ENCODE measurements around the gene USP9Y.
"Not testable (repeated sequence)": the region's sequence is repeated elsewhere in the genome, so short reads cannot be mapped to it uniquely, and the experiment has no call there.

USP9Y gene

DNA sequence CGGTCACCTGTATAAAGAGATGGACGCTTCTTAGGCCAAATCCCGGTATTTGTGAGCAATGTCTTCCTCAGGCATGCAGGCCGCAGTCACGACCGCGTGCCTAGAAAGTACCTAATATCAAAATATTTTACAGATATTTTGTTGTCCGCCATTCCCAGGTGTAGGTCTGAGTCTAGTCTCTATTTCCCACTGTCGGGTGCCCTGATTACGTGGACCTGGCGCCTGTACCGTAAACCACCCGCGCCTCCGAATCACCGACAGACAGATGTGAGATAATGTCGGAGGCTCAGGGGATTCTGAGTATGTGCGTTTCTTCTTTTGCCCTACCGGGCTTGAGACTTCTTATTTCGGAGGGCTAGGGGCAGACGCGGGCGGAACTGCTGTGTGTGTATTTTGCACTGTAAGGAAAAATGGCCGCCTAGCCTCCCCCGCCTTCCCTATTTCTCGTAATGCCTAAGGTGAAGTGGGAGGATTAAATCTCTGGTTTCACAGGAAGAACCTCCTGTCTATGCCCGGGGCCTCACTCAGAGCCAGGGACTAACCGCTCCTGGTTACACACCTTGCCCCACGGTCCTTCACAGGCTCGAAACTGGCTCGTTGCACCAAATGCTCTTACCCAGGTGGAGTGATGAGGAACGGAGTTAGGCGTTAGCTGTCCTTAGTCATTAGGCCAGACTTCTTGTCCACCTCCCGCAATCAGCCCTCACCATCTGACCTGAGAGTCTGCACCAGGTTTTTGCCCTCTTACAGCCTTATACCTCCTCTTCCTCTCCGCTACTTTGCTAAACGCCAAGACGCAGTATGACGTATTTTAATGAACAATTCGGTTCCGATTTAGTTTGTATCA, 38.1 kb upstream of the USP9Y start:
- H2BK12ac ChIP-seq (ENCODE audit: low read length): peak overlapping the region; percentile 44
- H3K23ac ChIP-seq (ENCODE audit: low read length): no peak overlapping the region
- peak in 1 of 2 donors; percentile 60 for DNase-seq
- H4K8ac ChIP-seq (ENCODE audit: low read depth, low read length): peak overlapping the region; percentile 80
- peak overlapping the region; percentile 91 for H2AFZ ChIP-seq (ENCODE audit: insufficient read depth, low read length, poor library complexity)
- H3K9me3 ChIP-seq (ENCODE audit: insufficient read depth, low read depth, low read length): no peaks in the 10 kb centered on the region
- peak overlapping the region; percentile 36 for H4K12ac ChIP-seq (ENCODE audit: low read depth, low read length)
- H3K4me2 ChIP-seq (ENCODE audit: low read length): peak overlapping the region; percentile 45
- H3K27me3 ChIP-seq (ENCODE audit: insufficient read depth, low read length): no peaks in the 10 kb centered on the region
- H2BK120ac ChIP-seq (ENCODE audit: insufficient read depth, low read length, poor library complexity): peak overlapping the region; percentile 27
- peak overlapping the region; percentile 48 for H3K27ac ChIP-seq (ENCODE audit: low read depth, low read length)
- H3K4ac ChIP-seq (ENCODE audit: low read depth, low read length): peak overlapping the region; percentile 94
- H3K36me3 ChIP-seq (ENCODE audit: control insufficient read depth in 1 of 2, insufficient read depth in 2 of 2, low read length in 2 of 2): peaks cover 4 to 8% of the 10 kb centered on the region in 2 experiments
- H3K79me1 ChIP-seq (ENCODE audit: low read length): peaks cover 11% of the 10 kb centered on the region
- H2BK5ac ChIP-seq (ENCODE audit: low read depth, low read length, poor library complexity): peak overlapping the region; percentile 84
- peaks cover 4% of the 10 kb centered on the region for H3K79me2 ChIP-seq (ENCODE audit: control insufficient read depth, insufficient read depth, low read length, poor library complexity)
- no peak overlapping the region for H3K18ac ChIP-seq (ENCODE audit: low read length)
- peak overlapping the region; percentile 43 for H4K91ac ChIP-seq (ENCODE audit: low read depth, low read length)
- WGBS (ENCODE audit: extremely low coverage, insufficient coverage, insufficient read length): no CpG with 5 or more reads among the region's 40 CpGs
- H3K9ac ChIP-seq (ENCODE audit: low read length): peak overlapping the region; percentile 87
- peak overlapping the region; percentile 90 for H3K14ac ChIP-seq (ENCODE audit: low read length)
- H2AK5ac ChIP-seq (ENCODE audit: low read length): no peak overlapping the region
- peak overlapping the region; percentile 79 for H3K4me3 ChIP-seq (ENCODE audit: low read depth, low read length)
- peaks cover 0 to 3% of the 10 kb centered on the region in 2 experiments for H3K4me1 ChIP-seq (ENCODE audit: control insufficient read depth in 1 of 2, insufficient read depth in 2 of 2, low read length in 2 of 2)

DNA sequence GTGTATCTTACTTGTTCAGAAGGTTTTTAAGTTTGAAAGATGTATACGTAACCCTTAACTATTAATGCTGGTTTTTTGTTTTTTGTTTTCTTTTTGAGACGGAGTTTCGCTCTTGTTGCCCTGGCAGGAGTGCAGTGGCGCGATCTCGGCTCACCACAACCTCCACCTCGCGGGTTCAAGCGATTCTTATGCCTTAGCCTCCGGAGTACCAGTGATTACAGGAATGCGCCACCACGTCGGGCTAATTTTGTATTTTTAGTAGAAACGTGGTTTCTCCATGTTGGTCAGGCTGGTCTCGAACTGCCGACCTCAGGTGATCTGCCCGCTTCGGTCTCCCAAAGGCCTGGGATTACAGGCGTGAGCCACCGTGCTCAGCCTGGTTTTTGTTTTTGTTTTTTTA, 37.2 kb upstream of the USP9Y start:
- not testable (repeated sequence) for H3K9me3 ChIP-seq (ENCODE audit: insufficient read depth, low read depth, low read length); H4K8ac ChIP-seq (ENCODE audit: low read depth, low read length); H3K4me1 ChIP-seq (ENCODE audit: control insufficient read depth in 1 of 2, insufficient read depth in 2 of 2, low read length in 2 of 2); H4K12ac ChIP-seq (ENCODE audit: low read depth, low read length); H4K91ac ChIP-seq (ENCODE audit: low read depth, low read length); H2BK12ac ChIP-seq (ENCODE audit: low read length); H3K23ac ChIP-seq (ENCODE audit: low read length); H3K27me3 ChIP-seq (ENCODE audit: insufficient read depth, low read length); H3K36me3 ChIP-seq (ENCODE audit: control insufficient read depth in 1 of 2, insufficient read depth in 2 of 2, low read length in 2 of 2); H3K27ac ChIP-seq (ENCODE audit: low read depth, low read length); H3K14ac ChIP-seq (ENCODE audit: low read length); H2AK5ac ChIP-seq (ENCODE audit: low read length); H2BK120ac ChIP-seq (ENCODE audit: insufficient read depth, low read length, poor library complexity); H3K9ac ChIP-seq (ENCODE audit: low read length); H3K18ac ChIP-seq (ENCODE audit: low read length); H2BK5ac ChIP-seq (ENCODE audit: low read depth, low read length, poor library complexity); H3K79me2 ChIP-seq (ENCODE audit: control insufficient read depth, insufficient read depth, low read length, poor library complexity); DNase-seq; H2AFZ ChIP-seq (ENCODE audit: insufficient read depth, low read length, poor library complexity)
- Histone ChIP-seq H3K4me2 (ENCODE audit: low read length) (peak overlapping the region; percentile 47), H3K4me3 (ENCODE audit: low read depth, low read length) (peak overlapping the region; percentile 53), H3K79me1 (ENCODE audit: low read length) (peaks cover 11% of the 10 kb centered on the region), H3K4ac (ENCODE audit: low read depth, low read length) (peak overlapping the region; percentile 62)
- no CpG with 5 or more reads among the region's 20 CpGs for WGBS (ENCODE audit: extremely low coverage, insufficient coverage, insufficient read length)

DNA sequence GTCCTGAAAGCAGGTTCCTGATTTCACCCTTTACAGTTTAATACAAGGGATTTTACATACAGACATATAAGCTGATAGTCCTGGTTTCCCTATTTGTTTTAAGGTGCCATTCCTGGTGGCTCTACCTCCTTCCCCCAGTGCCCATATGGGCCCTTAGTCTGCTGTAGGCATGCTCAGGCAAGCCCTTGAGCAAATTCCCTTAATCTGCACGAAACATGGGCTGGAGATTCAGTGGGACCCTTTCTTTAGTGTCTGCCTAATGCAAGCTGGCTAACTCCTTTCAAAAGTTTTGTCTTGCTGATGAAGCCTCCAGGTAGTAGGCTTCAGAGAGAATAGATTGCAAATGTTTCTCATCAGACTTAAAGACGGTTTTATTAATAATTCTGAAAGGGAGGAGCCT, 22.9 kb upstream of the USP9Y start:
- H2BK12ac ChIP-seq (ENCODE audit: low read length): no peak overlapping the region
- no peaks in the 10 kb centered on the region for H3K79me1 ChIP-seq (ENCODE audit: low read length)
- H3K4me2 ChIP-seq (ENCODE audit: low read length): no peak overlapping the region
- H2BK120ac ChIP-seq (ENCODE audit: insufficient read depth, low read length, poor library complexity): no peak overlapping the region
- no peak overlapping the region for H2AFZ ChIP-seq (ENCODE audit: insufficient read depth, low read length, poor library complexity)
- no peaks in the 10 kb centered on the region for H3K9me3 ChIP-seq (ENCODE audit: insufficient read depth, low read depth, low read length)
- H2AK5ac ChIP-seq (ENCODE audit: low read length): no peak overlapping the region
- WGBS (ENCODE audit: extremely low coverage, insufficient coverage, insufficient read length): no CpG with 5 or more reads among the region's 2 CpGs
- H4K12ac ChIP-seq (ENCODE audit: low read depth, low read length): no peak overlapping the region
- H3K4me1 ChIP-seq (ENCODE audit: control insufficient read depth in 1 of 2, insufficient read depth in 2 of 2, low read length in 2 of 2): peaks cover 0 to 3% of the 10 kb centered on the region in 2 experiments
- no peak overlapping the region for H3K4ac ChIP-seq (ENCODE audit: low read depth, low read length)
- no peak overlapping the region for H3K9ac ChIP-seq (ENCODE audit: low read length)
- DNase-seq: no peak
- H3K14ac ChIP-seq (ENCODE audit: low read length): no peak overlapping the region
- H4K91ac ChIP-seq (ENCODE audit: low read depth, low read length): no peak overlapping the region
- no peak overlapping the region for H2BK5ac ChIP-seq (ENCODE audit: low read depth, low read length, poor library complexity)
- H3K23ac ChIP-seq (ENCODE audit: low read length): no peak overlapping the region
- peaks cover 7% of the 10 kb centered on the region in 2 experiments for H3K36me3 ChIP-seq (ENCODE audit: control insufficient read depth in 1 of 2, insufficient read depth in 2 of 2, low read length in 2 of 2)
- no peak overlapping the region for H3K27ac ChIP-seq (ENCODE audit: low read depth, low read length)
- no peak overlapping the region for H3K4me3 ChIP-seq (ENCODE audit: low read depth, low read length)
- H4K8ac ChIP-seq (ENCODE audit: low read depth, low read length): peak overlapping the region; percentile 19
- H3K27me3 ChIP-seq (ENCODE audit: insufficient read depth, low read length): no peaks in the 10 kb centered on the region
- no peak overlapping the region for H3K18ac ChIP-seq (ENCODE audit: low read length)
- no peaks in the 10 kb centered on the region for H3K79me2 ChIP-seq (ENCODE audit: control insufficient read depth, insufficient read depth, low read length, poor library complexity)

DNA sequence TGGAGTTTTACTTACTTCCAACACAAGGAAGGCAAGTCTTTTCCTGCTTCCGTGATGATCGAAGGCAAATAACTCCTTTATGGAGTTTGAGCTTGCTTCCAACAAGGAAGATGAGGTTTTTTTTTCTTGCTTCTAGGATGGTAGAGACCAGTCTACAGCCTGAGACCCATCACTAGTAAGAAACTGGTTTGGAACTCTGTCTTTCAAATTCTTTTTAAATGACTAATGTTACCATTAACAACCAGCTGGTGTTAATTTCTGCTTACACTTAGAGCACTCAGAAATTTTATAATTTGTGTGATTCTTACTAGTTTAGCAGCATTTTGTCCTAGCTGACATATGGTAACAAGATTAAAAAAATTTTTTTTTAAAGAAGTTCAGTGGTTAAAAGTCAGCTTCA, 19.5 kb upstream of the USP9Y start:
- H3K9me3 ChIP-seq (ENCODE audit: insufficient read depth, low read depth, low read length): no peaks in the 10 kb centered on the region
- no peak overlapping the region for H2AK5ac ChIP-seq (ENCODE audit: low read length)
- no peaks in the 10 kb centered on the region for H3K79me2 ChIP-seq (ENCODE audit: control insufficient read depth, insufficient read depth, low read length, poor library complexity)
- H3K9ac ChIP-seq (ENCODE audit: low read length): no peak overlapping the region
- H2BK120ac ChIP-seq (ENCODE audit: insufficient read depth, low read length, poor library complexity): no peak overlapping the region
- no peak overlapping the region for H3K18ac ChIP-seq (ENCODE audit: low read length)
- H4K91ac ChIP-seq (ENCODE audit: low read depth, low read length): no peak overlapping the region
- H3K27me3 ChIP-seq (ENCODE audit: insufficient read depth, low read length): no peaks in the 10 kb centered on the region
- no peak overlapping the region for H2BK12ac ChIP-seq (ENCODE audit: low read length)
- no peak overlapping the region for H3K4me3 ChIP-seq (ENCODE audit: low read depth, low read length)
- H4K8ac ChIP-seq (ENCODE audit: low read depth, low read length): no peak overlapping the region
- H3K27ac ChIP-seq (ENCODE audit: low read depth, low read length): no peak overlapping the region
- H3K4me1 ChIP-seq (ENCODE audit: control insufficient read depth in 1 of 2, insufficient read depth in 2 of 2, low read length in 2 of 2): peaks cover 0 to 3% of the 10 kb centered on the region in 2 experiments
- DNase-seq: no peak
- H3K79me1 ChIP-seq (ENCODE audit: low read length): no peaks in the 10 kb centered on the region
- no CpG with 5 or more reads among the region's 2 CpGs for WGBS (ENCODE audit: extremely low coverage, insufficient coverage, insufficient read length)
- peaks cover 3 to 6% of the 10 kb centered on the region in 2 experiments for H3K36me3 ChIP-seq (ENCODE audit: control insufficient read depth in 1 of 2, insufficient read depth in 2 of 2, low read length in 2 of 2)
- H2BK5ac ChIP-seq (ENCODE audit: low read depth, low read length, poor library complexity): no peak overlapping the region
- no peak overlapping the region for H3K4me2 ChIP-seq (ENCODE audit: low read length)
- H3K23ac ChIP-seq (ENCODE audit: low read length): no peak overlapping the region
- H3K4ac ChIP-seq (ENCODE audit: low read depth, low read length): no peak overlapping the region
- H4K12ac ChIP-seq (ENCODE audit: low read depth, low read length): no peak overlapping the region
- no peak overlapping the region for H2AFZ ChIP-seq (ENCODE audit: insufficient read depth, low read length, poor library complexity)
- H3K14ac ChIP-seq (ENCODE audit: low read length): no peak overlapping the region
